ENCODE results near the gene AANAT. TPM values are rescaled to one million over a fixed set of nuclear protein-coding genes. Genes with fewer than 3 reads are reported as not detected.

The AANAT gene
- total and polyA plus RNA-seq, 4 donors, result 0.10 to 0.31 TPM; not detected in 2

DNA sequence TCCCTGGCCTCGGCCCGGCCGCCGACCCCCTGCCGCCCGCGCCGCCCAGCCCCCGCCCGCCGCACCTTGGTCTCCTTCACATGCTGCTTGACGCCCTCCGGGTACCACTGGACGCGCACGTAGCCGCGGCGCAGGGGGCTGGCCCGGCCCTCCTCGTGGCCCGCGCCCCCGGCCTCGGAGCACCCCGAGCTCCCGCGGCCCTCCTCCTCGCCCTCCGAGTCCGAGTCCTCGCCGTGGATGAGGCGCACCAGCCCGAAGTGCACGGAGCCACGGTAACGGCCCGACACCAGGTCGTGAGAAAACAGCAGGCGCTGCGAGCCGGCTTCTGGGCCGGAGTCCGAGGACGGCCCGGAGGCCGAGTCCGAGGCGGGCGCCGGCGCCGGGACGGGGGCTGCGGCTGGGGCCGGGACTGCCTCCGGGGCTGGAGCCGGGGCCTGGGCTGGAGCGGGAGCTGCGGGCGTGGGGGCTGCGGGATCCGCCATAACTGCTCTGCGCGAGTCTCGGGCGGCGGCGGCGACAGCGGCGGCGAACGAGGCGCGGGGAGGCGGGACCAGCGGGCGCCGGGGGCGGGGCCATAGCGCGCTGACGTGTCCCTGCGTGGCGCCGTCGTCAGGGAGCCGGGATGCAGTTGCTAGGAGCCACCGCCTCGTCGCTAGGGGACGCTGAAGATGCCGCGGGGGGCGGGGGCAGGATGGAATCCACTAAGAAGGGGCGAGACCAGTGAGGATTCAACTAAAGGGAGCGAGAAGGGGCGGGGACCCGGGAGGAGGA is 14.6 kb upstream of the AANAT start, which contains the start of gene UBE2O:
Gene UBE2O (minus strand): TSS at position 493 of the 771 bp plus-strand sequence. CDS start 11 bp downstream, at position 482.
- Histone ChIP-seq H3K9me3 (ENCODE audit: control insufficient read depth in 4 of 4, insufficient read depth in 3 of 4, low read length in 3 of 4) (no peaks in the 10 kb centered on the region), H3K4me1 (ENCODE audit: control insufficient read depth in 5 of 5, insufficient read depth in 5 of 5, low read length in 5 of 5) (peaks cover 0 to 15% (median 0%) of the 10 kb centered on the region in 5 donors), H3K27ac (ENCODE audit: low read depth in 1 of 2, low read length in 1 of 2) (peak within 1 kb of the TSS; percentile 86 to 91), H3K36me3 (ENCODE audit: control insufficient read depth in 4 of 4, insufficient read depth in 4 of 4, low read length in 4 of 4) (no peaks in the 10 kb centered on the region), H3K9ac (ENCODE audit: insufficient read depth in 1 of 2, low read length in 2 of 2) (peak within 1 kb of the TSS in 1 of 2 donors; percentile 43), H3K4me3 (peak within 1 kb of the TSS; percentile 90), H3K27me3 (ENCODE audit: control insufficient read depth in 3 of 3, insufficient read depth in 3 of 3, low read length in 2 of 3) (no peaks in the 10 kb centered on the region)
- WGBS, 2 donors, result 0 to 1% methylated on average over 89 to 101 of the region's 101 CpGs
- DNase-seq (peak; percentile 83 to 90 (median 87)), ATAC-seq (ENCODE audit: insufficient read depth, low FRiP score) (peak; percentile 97)
- TF ChIP-seq CTCF (IDR thresholded peaks at IDR 0.05; ENCODE audit: control extremely low read depth, extremely low read depth), result peak; percentile 20

- H3K9ac ChIP-seq (ENCODE audit: insufficient read depth in 1 of 2, low read length in 2 of 2), result no peak overlapping the region
- H3K9me3 ChIP-seq (ENCODE audit: control insufficient read depth in 4 of 4, insufficient read depth in 3 of 4, low read length in 3 of 4), result no peaks in the 10 kb centered on the region
- peaks cover 0 to 15% (median 0%) of the 10 kb centered on the region in 5 donors for H3K4me1 ChIP-seq (ENCODE audit: control insufficient read depth in 5 of 5, insufficient read depth in 5 of 5, low read length in 5 of 5)
- no peak for TF ChIP-seq CTCF (IDR thresholded peaks at IDR 0.05; ENCODE audit: control extremely low read depth, extremely low read depth)
- 27 to 32% methylated on average over 6 of the region's 6 CpGs for WGBS, 2 donors
- no peak for DNase-seq
- H3K27me3 ChIP-seq (ENCODE audit: control insufficient read depth in 3 of 3, insufficient read depth in 3 of 3, low read length in 2 of 3), result no peaks in the 10 kb centered on the region
- no peaks in the 10 kb centered on the region for H3K36me3 ChIP-seq (ENCODE audit: control insufficient read depth in 4 of 4, insufficient read depth in 4 of 4, low read length in 4 of 4)
- ATAC-seq (ENCODE audit: insufficient read depth, low FRiP score), result no peak
- H3K4me3 ChIP-seq, result no peak overlapping the region
- H3K27ac ChIP-seq (ENCODE audit: low read depth in 1 of 2, low read length in 1 of 2), result no peak overlapping the region
Observed at GRCh38 chr17:76453431-76453743, 14.0 kb upstream of the AANAT start.

GRCh38 chr17:76458580-76459490 is 8.6 kb upstream of the AANAT start:
- H3K36me3 ChIP-seq (ENCODE audit: control insufficient read depth in 4 of 4, insufficient read depth in 4 of 4, low read length in 4 of 4), result no peaks in the 10 kb centered on the region
- TF ChIP-seq CTCF (IDR thresholded peaks at IDR 0.05; ENCODE audit: control extremely low read depth, extremely low read depth), result no peak
- H3K27ac ChIP-seq (ENCODE audit: low read depth in 1 of 2, low read length in 1 of 2), result no peak overlapping the region
- no peaks in the 10 kb centered on the region for H3K27me3 ChIP-seq (ENCODE audit: control insufficient read depth in 3 of 3, insufficient read depth in 3 of 3, low read length in 2 of 3)
- DNase-seq (peak; percentile 46 to 48 (median 48)), ATAC-seq (ENCODE audit: insufficient read depth, low FRiP score) (no peak)
- no peaks in the 10 kb centered on the region for H3K9me3 ChIP-seq (ENCODE audit: control insufficient read depth in 4 of 4, insufficient read depth in 3 of 4, low read length in 3 of 4)
- H3K4me1 ChIP-seq (ENCODE audit: control insufficient read depth in 5 of 5, insufficient read depth in 5 of 5, low read length in 5 of 5), result no peaks in the 10 kb centered on the region
- WGBS, 2 donors, result 49 to 62% methylated on average over 9 of the region's 9 CpGs
- no peak overlapping the region for H3K4me3 ChIP-seq
- H3K9ac ChIP-seq (ENCODE audit: insufficient read depth in 1 of 2, low read length in 2 of 2), result no peak overlapping the region

All from lung (tissue), 12 donors.